HepG2 (cell line): ENCODE measurements around the gene STK4.

Source experiments
- ETS1 ChIP-seq: sonication (generic); formaldehyde crosslinking; IDR thresholded peaks from 2 replicates; pipeline ENCODE4 v1.4.0; 2020; ENCODE audit warnings: missing genetic modification reagents
- FOXP1 ChIP-seq, 2 experiments: fragments of 450-650 bp in 1 of 2; IDR thresholded peaks; 2 replicates each; pipeline ENCODE4 v1.6.1; 2017 to 2018; ENCODE audit warnings: antibody characterized with exemption in 1 of 2
- HIC2 ChIP-seq: sonication (generic); formaldehyde crosslinking; IDR thresholded peaks from 2 replicates; pipeline ENCODE4 v1.9.0; 2022; ENCODE audit warnings: low read depth, missing genetic modification reagents
- PBX3 ChIP-seq: sonication (generic); formaldehyde crosslinking; IDR thresholded peaks from 2 replicates; pipeline ENCODE4 v1.8.1; 2023; ENCODE audit warnings: missing genetic modification reagents, inconsistent platforms, borderline replicate concordance
- ZBTB49 ChIP-seq: sonication (generic); formaldehyde crosslinking; IDR thresholded peaks from 2 replicates; pipeline ENCODE4 v1.4.0; 2020; ENCODE audit warnings: missing genetic modification reagents, borderline replicate concordance
- ZNF737 ChIP-seq: sonication (generic); formaldehyde crosslinking; IDR thresholded peaks from 2 replicates; pipeline ENCODE4 v1.5.0; 2020; ENCODE audit warnings: missing genetic modification reagents, mild to moderate bottlenecking, borderline replicate concordance

- TF ChIP-seq HIC2 (CRISPR knock-in tag) (no peak), ZBTB49 (no peak), FOXP1 (IDR thresholded peaks at IDR 0.05) (no peak), FOXP1 (CRISPR knock-in tag; IDR thresholded peaks at IDR 0.05) (no peak), ETS1 (CRISPR knock-in tag) (no peak), PBX3 (CRISPR knock-in tag) (no peak), ZNF737 (CRISPR knock-in tag) (no peak)
Measured at GRCh38 chr20:45073221-45073620, 106.9 kb downstream of the STK4 start.
